Measurements from ENCODE around the gene AUTS2.

AUTS2 gene

DNA sequence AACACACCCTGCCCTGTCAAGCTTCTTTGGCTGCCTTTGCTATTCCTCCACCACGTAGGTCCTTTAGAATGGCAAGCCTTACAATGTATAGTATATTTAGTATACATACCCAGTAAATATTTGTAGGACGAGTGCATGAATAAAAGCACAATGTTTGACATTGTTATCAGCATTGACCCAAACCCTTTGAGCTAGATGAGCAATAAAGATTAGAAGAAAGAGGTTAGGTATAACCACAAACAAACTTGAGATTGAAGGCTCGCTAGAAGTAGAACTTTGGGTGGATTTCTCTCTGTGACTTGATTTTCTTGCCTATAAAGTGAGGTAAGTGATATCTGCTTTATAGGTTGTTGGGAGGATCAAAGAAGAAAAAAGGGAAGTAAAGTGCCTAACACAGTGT, 972.7 kb downstream of the AUTS2 start:
- peaks cover 1% of the 10 kb centered on the region for H3K36me3 Mint-ChIP-seq (ENCODE audit: insufficient read depth)
- no peaks in the 10 kb centered on the region for H3K27me3 Mint-ChIP-seq
- H3K4me1 Mint-ChIP-seq = no peaks in the 10 kb centered on the region
- ATAC-seq (replicated peaks; ENCODE audit: extremely low read depth, poor library complexity, severe bottlenecking) (no peak), DNase-seq (ENCODE audit: low spot score in 2 of 2) (no peak)
- no peak overlapping the region for H3K27ac Mint-ChIP-seq (ENCODE audit: low read depth)
- H3K4me3 Mint-ChIP-seq = no peak overlapping the region
- no peaks in the 10 kb centered on the region for H3K9me3 Mint-ChIP-seq

GRCh38 chr7:70571403-70571934, 973.2 kb downstream of the AUTS2 start:
- Mint-ChIP-seq H3K36me3 (ENCODE audit: insufficient read depth) (peaks cover 1% of the 10 kb centered on the region), H3K9me3 (no peaks in the 10 kb centered on the region), H3K4me1 (no peaks in the 10 kb centered on the region), H3K27ac (ENCODE audit: low read depth) (no peak overlapping the region), H3K4me3 (no peak overlapping the region), H3K27me3 (no peaks in the 10 kb centered on the region)
- ATAC-seq (replicated peaks; ENCODE audit: extremely low read depth, poor library complexity, severe bottlenecking) (no peak), DNase-seq (ENCODE audit: low spot score in 2 of 2) (no peak)

DNA sequence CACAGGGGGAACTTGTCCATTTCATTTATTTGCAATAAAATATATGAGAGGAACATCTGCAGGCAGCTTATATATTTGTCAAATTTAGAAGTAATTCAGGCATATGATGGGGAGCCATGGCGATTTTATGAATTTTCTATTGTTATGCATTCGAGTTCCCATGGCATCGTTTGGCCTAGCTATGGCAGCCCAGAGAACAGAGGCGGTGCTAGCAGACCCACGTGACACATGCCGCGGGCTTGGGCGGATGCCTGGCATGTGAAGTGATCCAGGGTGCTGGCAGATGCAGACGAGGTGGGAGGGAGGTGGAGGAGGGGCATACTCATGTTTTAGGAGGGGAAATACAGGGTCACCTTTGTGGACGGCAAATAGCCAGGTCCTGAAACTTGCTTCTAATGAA, 973.7 kb downstream of the AUTS2 start:
- no peak for DNase-seq (ENCODE audit: low spot score in 2 of 2)
- H3K27ac Mint-ChIP-seq (ENCODE audit: low read depth) = no peak overlapping the region
- no peak overlapping the region for H3K4me3 Mint-ChIP-seq
- ATAC-seq (replicated peaks; ENCODE audit: extremely low read depth, poor library complexity, severe bottlenecking) = no peak
- no peaks in the 10 kb centered on the region for H3K9me3 Mint-ChIP-seq
- peaks cover 1% of the 10 kb centered on the region for H3K36me3 Mint-ChIP-seq (ENCODE audit: insufficient read depth)
- no peaks in the 10 kb centered on the region for H3K27me3 Mint-ChIP-seq
- no peaks in the 10 kb centered on the region for H3K4me1 Mint-ChIP-seq

GRCh38 chr7:70572571-70572970, 974.3 kb downstream of the AUTS2 start:
- no peaks in the 10 kb centered on the region for H3K4me1 Mint-ChIP-seq
- peaks cover 1% of the 10 kb centered on the region for H3K36me3 Mint-ChIP-seq (ENCODE audit: insufficient read depth)
- ATAC-seq (replicated peaks; ENCODE audit: extremely low read depth, poor library complexity, severe bottlenecking) (no peak), DNase-seq (ENCODE audit: low spot score in 2 of 2) (no peak)
- no peaks in the 10 kb centered on the region for H3K27me3 Mint-ChIP-seq
- no peak overlapping the region for H3K4me3 Mint-ChIP-seq
- H3K9me3 Mint-ChIP-seq = no peaks in the 10 kb centered on the region
- no peak overlapping the region for H3K27ac Mint-ChIP-seq (ENCODE audit: low read depth)

DNA sequence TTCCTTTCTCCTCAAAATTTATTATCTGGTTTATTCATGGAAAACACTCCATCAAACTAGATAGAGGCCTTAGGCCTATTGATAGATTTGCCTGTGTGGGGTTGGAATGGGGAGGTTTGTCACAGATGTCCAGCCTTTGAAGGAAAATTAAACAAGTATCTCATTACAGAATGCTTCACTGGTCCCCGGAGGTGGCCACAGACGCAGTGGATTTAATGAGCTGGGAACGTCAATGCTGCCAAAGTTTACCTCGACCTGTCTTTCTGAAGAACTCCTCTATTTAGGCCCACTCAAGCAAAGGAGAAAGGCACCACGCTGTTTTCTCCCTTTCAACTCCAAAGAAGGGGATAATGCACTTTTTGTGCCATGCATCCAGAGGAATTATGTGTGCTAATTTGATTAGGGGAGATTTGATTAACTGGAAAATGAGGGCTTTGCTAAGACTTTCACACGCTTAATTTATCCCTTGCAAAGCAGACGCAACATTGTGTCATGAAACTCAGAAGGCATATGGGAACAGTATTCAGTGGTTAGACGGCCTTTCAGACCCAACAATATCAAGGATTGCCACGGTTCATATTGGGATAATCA, 974.9 kb downstream of the AUTS2 start:
- no peak for DNase-seq (ENCODE audit: low spot score in 2 of 2)
- Mint-ChIP-seq H3K4me1 (no peaks in the 10 kb centered on the region), H3K4me3 (no peak overlapping the region), H3K27ac (ENCODE audit: low read depth) (no peak overlapping the region), H3K9me3 (no peaks in the 10 kb centered on the region), H3K27me3 (no peaks in the 10 kb centered on the region), H3K36me3 (ENCODE audit: insufficient read depth) (no peaks in the 10 kb centered on the region)
- ATAC-seq (replicated peaks; ENCODE audit: extremely low read depth, poor library complexity, severe bottlenecking) = no peak

DNA sequence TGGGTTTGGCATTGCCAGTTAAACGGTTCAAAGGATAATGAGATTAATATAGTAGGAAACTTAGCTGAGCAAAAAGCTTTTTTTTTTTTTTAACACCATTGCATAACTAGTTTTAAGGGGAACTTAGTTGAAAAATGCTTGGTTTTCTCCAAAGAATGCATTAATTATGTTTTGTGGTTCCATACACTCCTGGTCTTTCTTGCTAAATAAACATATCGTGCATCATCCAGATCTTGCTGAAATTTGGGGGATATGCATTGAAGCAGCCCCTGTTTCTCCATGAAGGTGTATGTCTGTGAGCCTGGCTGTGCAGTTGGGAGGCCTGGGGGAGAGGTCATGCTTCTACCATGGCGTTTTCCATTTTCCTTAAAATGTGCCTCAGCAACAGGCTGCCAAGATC, 975.4 kb downstream of the AUTS2 start:
- Mint-ChIP-seq H3K9me3 (no peaks in the 10 kb centered on the region), H3K4me1 (no peaks in the 10 kb centered on the region), H3K27me3 (no peaks in the 10 kb centered on the region), H3K36me3 (ENCODE audit: insufficient read depth) (no peaks in the 10 kb centered on the region), H3K27ac (ENCODE audit: low read depth) (no peak overlapping the region), H3K4me3 (no peak overlapping the region)
- DNase-seq (ENCODE audit: low spot score in 2 of 2) = no peak
- no peak for ATAC-seq (replicated peaks; ENCODE audit: extremely low read depth, poor library complexity, severe bottlenecking)

GRCh38 chr7:70574314-70574834, 976.1 kb downstream of the AUTS2 start:
- H3K36me3 Mint-ChIP-seq (ENCODE audit: insufficient read depth) = no peaks in the 10 kb centered on the region
- no peaks in the 10 kb centered on the region for H3K9me3 Mint-ChIP-seq
- no peaks in the 10 kb centered on the region for H3K27me3 Mint-ChIP-seq
- H3K27ac Mint-ChIP-seq (ENCODE audit: low read depth) = no peak overlapping the region
- no peak overlapping the region for H3K4me3 Mint-ChIP-seq
- H3K4me1 Mint-ChIP-seq = no peaks in the 10 kb centered on the region
- DNase-seq (ENCODE audit: low spot score in 2 of 2) (no peak), ATAC-seq (replicated peaks; ENCODE audit: extremely low read depth, poor library complexity, severe bottlenecking) (no peak)

GRCh38 chr7:70574970-70575799, 976.9 kb downstream of the AUTS2 start:
- no peak overlapping the region for H3K27ac Mint-ChIP-seq (ENCODE audit: low read depth)
- no peak for ATAC-seq (replicated peaks; ENCODE audit: extremely low read depth, poor library complexity, severe bottlenecking)
- no peaks in the 10 kb centered on the region for H3K4me1 Mint-ChIP-seq
- DNase-seq (ENCODE audit: low spot score in 2 of 2) = no peak
- H3K4me3 Mint-ChIP-seq = no peak overlapping the region
- H3K27me3 Mint-ChIP-seq = no peaks in the 10 kb centered on the region
- no peaks in the 10 kb centered on the region for H3K36me3 Mint-ChIP-seq (ENCODE audit: insufficient read depth)
- no peaks in the 10 kb centered on the region for H3K9me3 Mint-ChIP-seq

GRCh38 chr7:70577078-70577477, 978.8 kb downstream of the AUTS2 start:
- Mint-ChIP-seq H3K9me3 (no peaks in the 10 kb centered on the region), H3K4me3 (no peak overlapping the region), H3K36me3 (ENCODE audit: insufficient read depth) (no peaks in the 10 kb centered on the region), H3K27me3 (no peaks in the 10 kb centered on the region), H3K4me1 (no peaks in the 10 kb centered on the region), H3K27ac (ENCODE audit: low read depth) (no peak overlapping the region)
- DNase-seq (ENCODE audit: low spot score in 2 of 2) (no peak), ATAC-seq (replicated peaks; ENCODE audit: extremely low read depth, poor library complexity, severe bottlenecking) (no peak)

DNA sequence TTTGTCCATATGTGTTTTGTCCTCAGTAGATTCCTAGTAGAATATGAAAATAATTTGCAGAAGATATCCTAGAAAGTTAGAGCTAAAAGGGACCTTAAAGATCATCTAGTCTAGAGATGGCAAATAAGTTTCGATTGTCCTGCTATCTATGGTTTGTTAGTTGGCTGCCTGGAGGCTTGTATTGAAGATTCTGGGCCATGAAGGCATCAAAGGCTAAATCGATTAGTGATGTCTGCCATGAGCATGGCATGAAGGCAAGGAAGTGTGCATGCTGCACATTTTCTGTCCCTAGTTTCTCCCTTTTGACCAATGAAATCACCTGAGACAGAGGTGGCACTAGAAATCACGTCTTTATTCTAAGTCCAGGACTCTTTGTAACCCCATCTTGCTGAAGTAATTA, 979.9 kb downstream of the AUTS2 start:
- no peaks in the 10 kb centered on the region for H3K4me1 Mint-ChIP-seq
- H3K36me3 Mint-ChIP-seq (ENCODE audit: insufficient read depth) = peaks cover 3% of the 10 kb centered on the region
- H3K27ac Mint-ChIP-seq (ENCODE audit: low read depth) = no peak overlapping the region
- H3K9me3 Mint-ChIP-seq = no peaks in the 10 kb centered on the region
- no peaks in the 10 kb centered on the region for H3K27me3 Mint-ChIP-seq
- no peak for ATAC-seq (replicated peaks; ENCODE audit: extremely low read depth, poor library complexity, severe bottlenecking)
- DNase-seq (ENCODE audit: low spot score in 2 of 2) = no peak
- no peak overlapping the region for H3K4me3 Mint-ChIP-seq

GRCh38 chr7:70579397-70580097, 981.3 kb downstream of the AUTS2 start:
- no peak for ATAC-seq (replicated peaks; ENCODE audit: extremely low read depth, poor library complexity, severe bottlenecking)

DNA sequence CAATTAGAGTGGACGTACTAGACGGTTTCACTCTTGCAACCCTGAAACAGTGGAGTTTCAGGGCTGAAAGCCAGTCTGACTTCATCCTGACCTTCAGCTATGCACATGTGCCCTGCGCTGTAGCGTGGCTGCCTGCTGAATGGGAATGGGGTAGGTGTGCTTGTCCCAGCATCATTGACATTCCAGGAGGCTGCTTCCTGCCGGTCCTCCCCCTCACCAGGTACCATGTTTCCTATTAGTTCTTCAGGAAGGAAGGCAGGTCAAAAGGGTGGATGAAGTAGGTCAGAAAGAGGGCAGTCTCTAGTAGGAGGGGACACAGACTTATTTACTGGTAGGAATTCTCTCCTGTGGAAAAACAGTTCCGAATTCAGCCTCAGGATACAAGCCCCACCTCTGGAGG, 981.9 kb downstream of the AUTS2 start:
- no peak overlapping the region for H3K27ac Mint-ChIP-seq (ENCODE audit: low read depth)
- ATAC-seq (replicated peaks; ENCODE audit: extremely low read depth, poor library complexity, severe bottlenecking) (no peak), DNase-seq (ENCODE audit: low spot score in 2 of 2) (no peak)
- H3K4me3 Mint-ChIP-seq = no peak overlapping the region
- H3K36me3 Mint-ChIP-seq (ENCODE audit: insufficient read depth) = peaks cover 3% of the 10 kb centered on the region
- no peaks in the 10 kb centered on the region for H3K27me3 Mint-ChIP-seq
- no peaks in the 10 kb centered on the region for H3K9me3 Mint-ChIP-seq
- H3K4me1 Mint-ChIP-seq = no peaks in the 10 kb centered on the region

More at GRCh38 chr7:70579397-70580097, 981.3 kb downstream of the AUTS2 start:
- peaks cover 3% of the 10 kb centered on the region for H3K36me3 Mint-ChIP-seq (ENCODE audit: insufficient read depth)
- H3K27me3 Mint-ChIP-seq = no peaks in the 10 kb centered on the region
- H3K27ac Mint-ChIP-seq (ENCODE audit: low read depth) = no peak overlapping the region
- no peaks in the 10 kb centered on the region for H3K9me3 Mint-ChIP-seq
- H3K4me3 Mint-ChIP-seq = no peak overlapping the region
- H3K4me1 Mint-ChIP-seq = no peaks in the 10 kb centered on the region
- DNase-seq (ENCODE audit: low spot score in 2 of 2) = no peak
